Measurements from ENCODE around the gene SFMBT1. TPM values are rescaled to one million over a fixed set of nuclear protein-coding genes. Genes with fewer than 3 reads are reported as not detected.

Gene SFMBT1
- total RNA-seq, 2 experiments from 2014 or later: 12.9 to 18.1 TPM

GRCh38 chr3:52910823-52911222, 135.1 kb downstream of the SFMBT1 start:
- Histone ChIP-seq H3K4me2 (ENCODE audit: low read length) (no peak overlapping the region), H3K4me3 (ENCODE audit: low read depth, low read length, poor library complexity, severe bottlenecking) (no peak overlapping the region), H3K36me3 (ENCODE audit: insufficient read depth, low read length) (no peaks in the 10 kb centered on the region), H3K9me3 (ENCODE audit: low read length) (no peaks in the 10 kb centered on the region), H2AFZ (ENCODE audit: low read length) (no peak overlapping the region), H3K27ac (ENCODE audit: low read depth, low read length, poor library complexity, severe bottlenecking) (no peak overlapping the region), H3K79me2 (ENCODE audit: insufficient read depth, low read depth, low read length) (no peaks in the 10 kb centered on the region), H4K20me1 (ENCODE audit: insufficient read depth, low read length) (no peaks in the 10 kb centered on the region), H3K9me2 (ENCODE audit: insufficient read depth, low read length) (no peaks in the 10 kb centered on the region), H3K4me1 (ENCODE audit: insufficient read depth, low read length, poor library complexity, severe bottlenecking) (no peaks in the 10 kb centered on the region)
- TF ChIP-seq EZH2phosphoT487 (IDR thresholded peaks at IDR 0.05; ENCODE audit: borderline replicate concordance, low read depth, low read length): no peak
- no peak for TF ChIP-seq CTCF (conservative IDR thresholded peaks at IDR 0.05; ENCODE audit: low read length)
- ChIA-PET CTCF (ENCODE audit: unreplicated experiment) (no interaction called here), POLR2A (interaction anchor here (1.6 kb wide), 1 partner anchor 13 kb away, joined by 3 read pairs; no protein-coding TSS in a partner anchor)
- DNase-seq (ENCODE audit: low spot score): no peak
- no TSS peak for BruUV-seq (replicated peaks)
- intact Hi-C loops (cut with micrococcal nuclease; ENCODE audit: unreplicated experiment): no loop called here

- TF ChIP-seq CTCF (conservative IDR thresholded peaks at IDR 0.05; ENCODE audit: low read length) (peak; percentile 61), EZH2phosphoT487 (IDR thresholded peaks at IDR 0.05; ENCODE audit: borderline replicate concordance, low read depth, low read length) (no peak)
- Histone ChIP-seq H4K20me1 (ENCODE audit: insufficient read depth, low read length) (no peaks in the 10 kb centered on the region), H2AFZ (ENCODE audit: low read length) (no peak overlapping the region), H3K4me1 (ENCODE audit: insufficient read depth, low read length, poor library complexity, severe bottlenecking) (no peaks in the 10 kb centered on the region), H3K4me2 (ENCODE audit: low read length) (no peak overlapping the region), H3K79me2 (ENCODE audit: insufficient read depth, low read depth, low read length) (no peaks in the 10 kb centered on the region), H3K9me3 (ENCODE audit: low read length) (no peaks in the 10 kb centered on the region), H3K36me3 (ENCODE audit: insufficient read depth, low read length) (no peaks in the 10 kb centered on the region), H3K4me3 (ENCODE audit: low read depth, low read length, poor library complexity, severe bottlenecking) (no peak overlapping the region), H3K9me2 (ENCODE audit: insufficient read depth, low read length) (no peaks in the 10 kb centered on the region), H3K27ac (ENCODE audit: low read depth, low read length, poor library complexity, severe bottlenecking) (no peak overlapping the region)
- CTCF ChIA-PET (ENCODE audit: unreplicated experiment): no interaction called here
- no TSS peak for BruUV-seq (replicated peaks)
- POLR2A ChIA-PET: interaction anchor here (0.6 kb wide), 1 partner anchor 494 kb away, joined by 3 read pairs; no protein-coding TSS in a partner anchor
- intact Hi-C loops (cut with micrococcal nuclease; ENCODE audit: unreplicated experiment): loop anchor here (2.0 kb wide), 1 partner anchor 165 kb away; no protein-coding TSS in a partner anchor
- DNase-seq (ENCODE audit: low spot score): no peak
Measured at GRCh38 chr3:52907497-52907896, 138.4 kb downstream of the SFMBT1 start.

- H3K9me3 ChIP-seq (ENCODE audit: low read length): no peaks in the 10 kb centered on the region
- no TSS peak for BruUV-seq (replicated peaks)
- no peak overlapping the region for H2AFZ ChIP-seq (ENCODE audit: low read length)
- H3K9me2 ChIP-seq (ENCODE audit: insufficient read depth, low read length): no peaks in the 10 kb centered on the region
- no peak overlapping the region for H3K4me2 ChIP-seq (ENCODE audit: low read length)
- ChIA-PET POLR2A (interaction anchor here (1.2 kb wide), 1 partner anchor 9 kb away, joined by 3 read pairs; no protein-coding TSS in a partner anchor), CTCF (ENCODE audit: unreplicated experiment) (no interaction called here)
- H3K4me3 ChIP-seq (ENCODE audit: low read depth, low read length, poor library complexity, severe bottlenecking): no peak overlapping the region
- TF ChIP-seq EZH2phosphoT487 (IDR thresholded peaks at IDR 0.05; ENCODE audit: borderline replicate concordance, low read depth, low read length): no peak
- no peak for TF ChIP-seq CTCF (conservative IDR thresholded peaks at IDR 0.05; ENCODE audit: low read length)
- intact Hi-C loops (cut with micrococcal nuclease; ENCODE audit: unreplicated experiment): no loop called here
- H3K27ac ChIP-seq (ENCODE audit: low read depth, low read length, poor library complexity, severe bottlenecking): no peak overlapping the region
- no peaks in the 10 kb centered on the region for H3K36me3 ChIP-seq (ENCODE audit: insufficient read depth, low read length)
- no peaks in the 10 kb centered on the region for H3K4me1 ChIP-seq (ENCODE audit: insufficient read depth, low read length, poor library complexity, severe bottlenecking)
- H3K79me2 ChIP-seq (ENCODE audit: insufficient read depth, low read depth, low read length): no peaks in the 10 kb centered on the region
- no peaks in the 10 kb centered on the region for H4K20me1 ChIP-seq (ENCODE audit: insufficient read depth, low read length)
- DNase-seq (ENCODE audit: low spot score): no peak
Measured at GRCh38 chr3:52904552-52904951, 141.3 kb downstream of the SFMBT1 start.

Measured in OCI-LY7 (cell line).